Activated T-helper 2 cell treated with anti-CD3 and anti-CD28 coated beads, Interferon-gamma antibody, Interleukin-2, Interleukin-4, amounts not matched to agents 10 μg/mL and 5 μg/mL and 100 μg/mL, durations not matched to agents 14 hours and 24 hours and 36 hours (primary cell): ENCODE measurements around the gene FBRSL1. TPM values are rescaled to one million over a fixed set of nuclear protein-coding genes. Genes with fewer than 3 reads are reported as not detected.
A peak's percentile ranks its signal among the peaks of the same experiment; 100 is the strongest.

ENCODE experiments used
- DNase-seq: peaks from one replicate; pipeline ENCODE4 v3.0.0; 2021; ENCODE audit warnings: low spot score
- H3K27ac Mint-ChIP-seq: one replicate; pipeline ENCODE4 v1.8.0; 2021; ENCODE audit warnings: mixed read lengths
- H3K27me3 Mint-ChIP-seq: one replicate; pipeline ENCODE4 v1.8.0; 2021; ENCODE audit warnings: low read depth, mixed read lengths
- H3K36me3 Mint-ChIP-seq: one replicate; pipeline ENCODE4 v1.8.0; 2021; ENCODE audit warnings: low read depth, mixed read lengths
- H3K4me1 Mint-ChIP-seq: one replicate; pipeline ENCODE4 v1.8.0; 2021; ENCODE audit warnings: low read depth, mixed read lengths
- H3K4me3 Mint-ChIP-seq: one replicate; pipeline ENCODE4 v1.8.0; 2021; ENCODE audit warnings: low read depth, mild to moderate bottlenecking, moderate library complexity, mixed read lengths
- H3K9me3 Mint-ChIP-seq: one replicate; pipeline ENCODE4 v1.8.0; 2021; ENCODE audit warnings: mixed read lengths
- intact Hi-C: fragments of 100-400 bp; cut with micrococcal nuclease; formaldehyde crosslinking; loops from one replicate; pipeline ENCODE4 v1.15.1; 2023
- total RNA-seq: library from RNA; stranded (reverse); gene quantifications from 2 replicates; pipeline ENCODE4 v1.2.3, GENCODE V29; 2022

Gene FBRSL1
- total RNA-seq, 1 donor from 2014 or later, result 66.0 TPM

DNA sequence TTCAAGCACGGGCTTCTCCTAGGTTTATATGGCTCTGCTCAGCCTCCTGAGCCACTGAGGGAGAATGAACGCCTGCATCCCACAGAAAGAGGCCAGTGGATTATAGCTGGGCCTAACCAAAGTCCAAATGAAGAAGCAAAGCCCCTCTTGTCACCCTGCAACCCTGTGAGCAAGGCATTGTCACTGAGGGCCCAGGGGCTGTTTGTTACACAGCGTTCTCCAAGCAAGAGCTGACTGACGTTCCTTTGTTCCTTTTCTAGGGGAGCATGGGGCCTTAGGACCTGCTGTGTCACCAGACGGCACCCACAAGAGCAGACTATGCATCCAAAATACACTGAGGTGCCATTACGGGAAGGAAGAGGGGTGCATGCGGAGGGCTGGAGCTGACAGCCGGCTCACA lies 4.3 kb upstream of the FBRSL1 start:
- Mint-ChIP-seq H3K4me1 (peaks cover 21% of the 10 kb centered on the region), H3K9me3 (peaks cover 3% of the 10 kb centered on the region), H3K4me3 (no peak overlapping the region), H3K27me3 (peaks cover 2% of the 10 kb centered on the region), H3K36me3 (no peaks in the 10 kb centered on the region), H3K27ac (no peak overlapping the region)
- no peak for DNase-seq
- intact Hi-C loops, result no loop called here

GRCh38 chr12:132486168-132486567 lies 3.8 kb upstream of the FBRSL1 start:
- intact Hi-C loops, result no loop called here
- Mint-ChIP-seq H3K27me3 (peaks cover 2% of the 10 kb centered on the region), H3K9me3 (peaks cover 3% of the 10 kb centered on the region), H3K4me3 (no peak overlapping the region), H3K27ac (no peak overlapping the region), H3K4me1 (peaks cover 23% of the 10 kb centered on the region), H3K36me3 (peaks cover 2% of the 10 kb centered on the region)
- DNase-seq, result no peak

DNA sequence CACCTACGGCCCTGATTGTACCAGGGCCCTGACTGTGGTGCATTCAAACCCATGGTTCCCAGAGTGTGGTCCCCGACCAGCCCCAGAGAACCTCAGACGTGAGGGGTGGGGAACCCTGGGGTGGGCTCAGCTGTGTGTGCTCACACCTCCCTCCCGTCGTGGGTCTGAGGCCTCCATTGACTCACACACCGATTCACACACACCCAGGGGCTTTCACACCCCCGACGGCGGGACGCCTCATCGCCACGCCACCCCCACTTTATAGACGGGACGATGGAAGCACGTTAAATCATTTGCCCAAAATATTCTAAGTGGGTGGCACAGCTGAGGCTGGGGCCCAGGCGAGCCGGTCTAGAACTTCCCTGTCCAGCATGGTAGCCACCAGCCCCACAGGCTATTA lies 3.4 kb upstream of the FBRSL1 start:
- Mint-ChIP-seq H3K36me3 (peaks cover 6% of the 10 kb centered on the region), H3K4me1 (peaks cover 27% of the 10 kb centered on the region), H3K4me3 (no peak overlapping the region), H3K9me3 (peaks cover 3% of the 10 kb centered on the region), H3K27me3 (peaks cover 2% of the 10 kb centered on the region), H3K27ac (no peak overlapping the region)
- intact Hi-C loops, result no loop called here
- no peak for DNase-seq

DNA sequence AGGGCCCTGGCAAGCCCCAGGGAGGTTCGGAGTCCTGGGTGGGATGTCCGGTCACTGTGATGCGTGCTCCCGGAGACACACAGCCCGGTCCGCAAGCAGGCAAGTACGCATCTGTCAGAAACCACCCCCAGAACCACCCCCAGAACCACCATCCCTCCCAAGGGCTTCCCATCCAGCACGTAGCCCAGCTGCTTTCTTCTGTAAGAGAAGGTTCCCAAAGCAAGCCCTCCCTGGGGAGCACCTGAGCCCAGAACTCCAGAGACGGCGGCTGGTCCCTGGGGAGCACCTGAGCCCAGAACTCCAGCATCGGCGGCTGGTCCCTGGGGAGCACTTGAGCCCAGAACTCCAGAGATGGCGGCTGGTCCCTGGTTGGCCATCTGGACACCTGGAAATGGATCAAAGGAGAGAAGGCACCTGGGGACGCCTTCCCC lies 2.6 kb upstream of the FBRSL1 start:
- peaks cover 33% of the 10 kb centered on the region for H3K4me1 Mint-ChIP-seq
- no peak for DNase-seq
- intact Hi-C loops, result no loop called here
- peaks cover 10% of the 10 kb centered on the region for H3K36me3 Mint-ChIP-seq
- peak overlapping the region; percentile 84 for H3K4me3 Mint-ChIP-seq
- peaks cover 2% of the 10 kb centered on the region for H3K27me3 Mint-ChIP-seq
- H3K9me3 Mint-ChIP-seq, result peaks cover 3% of the 10 kb centered on the region
- peak overlapping the region; percentile 71 for H3K27ac Mint-ChIP-seq

- intact Hi-C loops, result loop anchor here (2.0 kb wide), 2 partner anchors 14 to 44 kb away; no protein-coding TSS in a partner anchor
Observed at GRCh38 chr12:132488127-132489077, 1.5 kb upstream of the FBRSL1 start.

GRCh38 chr12:132489078-132489601 lies 811 bp upstream of the FBRSL1 start:
- Mint-ChIP-seq H3K27ac (peak overlapping the region; percentile 92), H3K4me1 (peaks cover 41% of the 10 kb centered on the region), H3K4me3 (peak overlapping the region; percentile 84), H3K9me3 (peaks cover 3% of the 10 kb centered on the region), H3K27me3 (no peaks in the 10 kb centered on the region), H3K36me3 (peaks cover 12% of the 10 kb centered on the region)
- DNase-seq, result peak; percentile 68
- intact Hi-C loops, result loop anchor here (2.0 kb wide), 2 partner anchors 14 to 44 kb away; no protein-coding TSS in a partner anchor

More at GRCh38 chr12:132488127-132489077, 1.5 kb upstream of the FBRSL1 start:
- Mint-ChIP-seq H3K27ac (peak overlapping the region; percentile 92), H3K9me3 (peaks cover 3% of the 10 kb centered on the region), H3K27me3 (no peaks in the 10 kb centered on the region), H3K36me3 (peaks cover 12% of the 10 kb centered on the region), H3K4me3 (peak overlapping the region; percentile 84), H3K4me1 (peaks cover 41% of the 10 kb centered on the region)
- peak; percentile 51 for DNase-seq

DNA sequence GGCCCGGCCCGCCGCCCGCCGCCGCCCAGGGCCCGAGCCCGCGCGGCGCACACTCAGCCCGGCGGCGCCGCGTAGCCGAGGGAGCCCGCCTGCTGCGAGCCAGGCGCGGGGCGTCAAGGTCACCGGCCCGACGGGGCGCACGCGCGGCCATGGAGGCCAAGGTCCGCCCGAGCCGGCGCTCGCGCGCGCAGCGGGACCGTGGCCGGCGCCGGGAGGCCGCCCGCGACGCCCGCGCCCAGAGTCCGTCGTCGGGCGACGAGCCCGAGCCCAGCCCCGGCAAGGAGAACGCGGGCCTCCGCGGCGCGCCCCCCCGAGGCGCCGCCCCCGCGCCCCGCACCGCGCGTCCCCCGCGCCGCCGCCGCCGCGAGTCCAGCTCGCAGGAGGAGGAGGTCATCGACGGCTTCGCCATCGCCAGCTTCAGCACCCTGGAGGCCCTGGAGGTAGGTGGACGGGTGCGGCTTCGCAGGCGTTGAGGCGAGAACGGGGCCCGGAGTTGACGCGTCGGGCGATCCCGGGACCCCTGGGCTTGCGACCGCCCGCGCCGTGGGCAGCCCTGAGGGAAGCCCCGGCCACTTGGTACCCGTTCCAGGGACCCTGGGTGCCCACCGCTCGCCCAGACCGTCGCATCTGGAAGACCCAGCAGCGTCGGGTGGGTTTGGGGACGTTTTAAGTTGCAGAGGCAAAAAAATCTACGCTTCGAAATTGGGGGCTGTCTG lies 629 bp downstream of the FBRSL1 start:
- Mint-ChIP-seq H3K36me3 (peaks cover 12% of the 10 kb centered on the region), H3K27ac (peak overlapping the region; percentile 57), H3K4me3 (peak overlapping the region; percentile 67), H3K9me3 (peaks cover 2% of the 10 kb centered on the region), H3K27me3 (no peaks in the 10 kb centered on the region), H3K4me1 (peaks cover 41% of the 10 kb centered on the region)
- DNase-seq, result no peak
- intact Hi-C loops, result loop anchor here (10.0 kb wide), 1 partner anchor 306 kb away; no protein-coding TSS in a partner anchor

- intact Hi-C loops, result loop anchor here (10.0 kb wide), 1 partner anchor 306 kb away; no protein-coding TSS in a partner anchor
- Mint-ChIP-seq H3K9me3 (no peaks in the 10 kb centered on the region), H3K27me3 (no peaks in the 10 kb centered on the region), H3K4me3 (peak overlapping the region; percentile 67), H3K36me3 (peaks cover 12% of the 10 kb centered on the region), H3K4me1 (peaks cover 41% of the 10 kb centered on the region), H3K27ac (peak overlapping the region; percentile 57)
- DNase-seq, result no peak
Observed at GRCh38 chr12:132491138-132491663, 1.2 kb downstream of the FBRSL1 start.

DNA sequence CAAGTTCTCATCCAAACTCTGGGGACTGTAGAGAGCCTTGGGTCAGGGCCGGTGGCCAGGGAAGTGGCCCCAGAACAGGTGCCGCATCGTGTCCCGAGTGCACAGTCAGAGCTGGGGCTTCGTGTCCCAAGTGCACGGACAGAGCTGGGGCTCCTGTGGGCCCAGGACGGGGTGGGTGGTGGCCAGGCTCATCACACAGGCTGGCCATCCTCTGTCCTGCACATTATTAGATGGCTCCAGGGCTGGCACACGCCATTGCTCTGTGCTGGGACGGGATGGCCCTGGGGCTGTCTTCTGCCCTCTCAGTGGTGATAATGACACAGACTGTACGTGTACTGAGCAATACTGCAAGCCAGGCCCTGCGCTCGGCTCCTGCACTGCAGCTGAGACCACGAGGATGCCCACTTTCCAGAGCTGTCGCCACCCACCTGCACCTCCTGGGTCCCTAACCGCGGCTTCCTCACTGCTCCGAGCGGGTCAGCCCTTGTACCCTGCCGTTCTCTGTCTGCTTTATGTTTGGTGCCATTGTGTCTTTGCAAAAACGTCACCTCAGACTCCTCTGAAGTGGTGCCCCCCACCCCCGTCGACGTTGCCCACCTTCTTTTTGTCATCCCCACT lies 1.9 kb downstream of the FBRSL1 start:
- intact Hi-C loops, result loop anchor here (10.0 kb wide), 1 partner anchor 307 kb away; no protein-coding TSS in a partner anchor
- DNase-seq, result no peak
- Mint-ChIP-seq H3K4me1 (peaks cover 40% of the 10 kb centered on the region), H3K4me3 (peak overlapping the region; percentile 67), H3K27me3 (no peaks in the 10 kb centered on the region), H3K36me3 (peaks cover 12% of the 10 kb centered on the region), H3K9me3 (no peaks in the 10 kb centered on the region), H3K27ac (peak overlapping the region; percentile 19)

DNA sequence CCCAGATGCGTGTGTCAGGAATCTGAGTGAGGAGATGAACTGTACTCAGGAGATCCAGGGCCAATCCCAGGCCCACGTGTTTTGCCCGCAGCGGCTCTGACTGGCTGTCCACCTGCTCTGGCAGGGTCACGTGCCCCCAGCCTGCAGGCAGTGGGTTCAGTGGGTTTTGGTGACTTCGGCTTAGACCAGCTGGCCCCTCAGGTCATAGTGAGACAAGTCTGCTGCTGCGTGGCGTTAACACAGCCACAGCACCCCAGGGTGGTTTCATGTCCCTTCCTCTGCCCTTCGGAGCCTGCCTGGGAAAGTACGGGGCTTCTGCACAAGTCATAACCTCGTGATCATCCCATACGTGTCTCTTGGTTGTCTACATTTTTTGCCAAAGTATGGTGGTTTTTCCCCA lies 2.6 kb downstream of the FBRSL1 start:
- Mint-ChIP-seq H3K4me1 (peaks cover 36% of the 10 kb centered on the region), H3K27ac (peak overlapping the region; percentile 19), H3K4me3 (peak overlapping the region; percentile 67), H3K27me3 (no peaks in the 10 kb centered on the region), H3K9me3 (no peaks in the 10 kb centered on the region), H3K36me3 (peaks cover 12% of the 10 kb centered on the region)
- intact Hi-C loops, result loop anchor here (10.0 kb wide), 1 partner anchor 308 kb away; no protein-coding TSS in a partner anchor
- DNase-seq, result no peak

DNA sequence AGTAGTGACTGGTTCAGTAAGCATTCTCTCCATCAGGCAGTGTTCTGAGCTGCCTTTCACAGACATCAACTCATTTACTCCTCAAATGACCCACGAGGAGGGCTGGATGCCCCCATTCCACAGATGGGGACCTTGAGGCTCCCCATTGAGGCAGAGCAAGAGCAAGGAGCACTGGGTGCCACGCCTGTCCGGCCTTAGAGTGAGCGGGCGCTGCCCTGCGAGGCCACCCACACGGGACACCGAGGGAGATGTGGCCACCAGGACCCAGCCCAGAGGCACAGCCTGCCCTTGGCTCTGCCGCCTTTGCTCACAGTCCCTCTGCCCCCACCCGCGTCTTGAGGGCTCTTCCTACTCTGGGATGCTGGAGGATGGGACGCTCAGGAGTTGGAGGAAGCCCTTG lies 3.0 kb downstream of the FBRSL1 start:
- H3K4me1 Mint-ChIP-seq, result peaks cover 31% of the 10 kb centered on the region
- intact Hi-C loops, result loop anchor here (10.0 kb wide), 1 partner anchor 308 kb away; no protein-coding TSS in a partner anchor
- H3K9me3 Mint-ChIP-seq, result no peaks in the 10 kb centered on the region
- H3K27ac Mint-ChIP-seq, result no peak overlapping the region
- H3K4me3 Mint-ChIP-seq, result peak overlapping the region; percentile 67
- no peaks in the 10 kb centered on the region for H3K27me3 Mint-ChIP-seq
- no peak for DNase-seq
- peaks cover 12% of the 10 kb centered on the region for H3K36me3 Mint-ChIP-seq
